Upper lobe of left lung (tissue), 6 donors: ENCODE results near the gene ACTG2. TPM values are rescaled to one million over a fixed set of nuclear protein-coding genes. Genes with fewer than 3 reads are reported as not detected.

ENCODE experiments used
- ATAC-seq, 2 donors: fragments of 200-7000 bp; cut with Tn5 transposase; one replicate each; pipeline ENCODE4 v1.9.1; 2022; ENCODE audit warnings: mild to moderate bottlenecking in 2 of 2, moderate library complexity in 2 of 2; ENCODE audit not compliant: low FRiP score in 2 of 2
- DNase-seq, 2 donors: peaks; one replicate each; pipeline ENCODE4 v3.0.0-alpha.2; 2019 to 2020
- H3K27ac ChIP-seq, 4 donors: fragments of 200-600 bp; sonication (generic); one replicate each; pipeline ENCODE4 v1.5.1; 2016 to 2019
- H3K27me3 ChIP-seq, 4 donors: fragments of 200-600 bp; sonication (generic); one replicate each; pipeline ENCODE4 v1.5.1; 2017 to 2019
- H3K36me3 ChIP-seq, 4 donors: fragments of 200-600 bp; sonication (generic); one replicate each; pipeline ENCODE4 v1.5.1; 2016 to 2019
- H3K4me1 ChIP-seq, 4 donors: fragments of 200-600 bp; sonication (generic); one replicate each; pipeline ENCODE4 v1.5.1; 2018 to 2019
- H3K4me3 ChIP-seq, 4 donors: fragments of 200-600 bp; sonication (generic); one replicate each; pipeline ENCODE4 v1.5.1; 2017 to 2019; ENCODE audit warnings: mild to moderate bottlenecking in 2 of 4, moderate library complexity in 1 of 4
- H3K9me3 ChIP-seq, 4 donors: fragments of 200-600 bp; sonication (generic); one replicate each; pipeline ENCODE4 v1.5.1; 2018 to 2019
- EP300 ChIP-seq, 4 donors: sonication (generic); formaldehyde crosslinking; IDR thresholded peaks; one replicate each; pipeline ENCODE4 v1.5.1; 2017; ENCODE audit warnings: antibody characterized with exemption in 4 of 4, control low read depth in 2 of 4
- POLR2A ChIP-seq, 4 donors: fragments of 450-650 bp; IDR thresholded peaks; one replicate each; pipeline ENCODE4 v1.5.1; 2016 to 2017; ENCODE audit warnings: antibody characterized with exemption in 4 of 4, mild to moderate bottlenecking in 2 of 4
- POLR2AphosphoS5 ChIP-seq, 2 donors: sonication (generic); formaldehyde crosslinking; IDR thresholded peaks; one replicate each; pipeline ENCODE4 v1.5.1; 2017; ENCODE audit warnings: antibody characterized with exemption in 2 of 2
- WGBS, 2 donors: methylation state at CpG; one replicate each; pipeline ENCODE4 v1.1.5; 2017 to 2018; 5-methylcytosine and 5-hydroxymethylcytosine counted together
- total RNA-seq, 6 donors: library from RNA; depleted of rRNA in 4 of 6; stranded (reverse); fragments of >200 nt in 4 of 6; gene quantifications; one replicate each; pipeline versions ENCODE4 v1.1.0 to v1.2.1, GENCODE V29; 2016 to 2021
- TF ChIP-seq, protein P1 (sequence below), 6 experiments: fragments of 450-650 bp in 4 of 6; fragments of 200-600 bp in 2 of 6; sonication (generic) in 2 of 6; IDR thresholded peaks; one replicate each; pipeline ENCODE4 v1.5.1; 2016 to 2019; ENCODE audit warnings: antibody characterized with exemption in 6 of 6
- donor health status: DM: no; HTN: no; CAD: no; lungs with moderate emphysema.
- donor health status: DM: no; HTN: yes; CAD: no; lungs with severe emphysema.

Gene ACTG2
- total RNA-seq, 6 donors from 2014 or later, result 10.8 to 65.3 (median 27.2) TPM

DNA sequence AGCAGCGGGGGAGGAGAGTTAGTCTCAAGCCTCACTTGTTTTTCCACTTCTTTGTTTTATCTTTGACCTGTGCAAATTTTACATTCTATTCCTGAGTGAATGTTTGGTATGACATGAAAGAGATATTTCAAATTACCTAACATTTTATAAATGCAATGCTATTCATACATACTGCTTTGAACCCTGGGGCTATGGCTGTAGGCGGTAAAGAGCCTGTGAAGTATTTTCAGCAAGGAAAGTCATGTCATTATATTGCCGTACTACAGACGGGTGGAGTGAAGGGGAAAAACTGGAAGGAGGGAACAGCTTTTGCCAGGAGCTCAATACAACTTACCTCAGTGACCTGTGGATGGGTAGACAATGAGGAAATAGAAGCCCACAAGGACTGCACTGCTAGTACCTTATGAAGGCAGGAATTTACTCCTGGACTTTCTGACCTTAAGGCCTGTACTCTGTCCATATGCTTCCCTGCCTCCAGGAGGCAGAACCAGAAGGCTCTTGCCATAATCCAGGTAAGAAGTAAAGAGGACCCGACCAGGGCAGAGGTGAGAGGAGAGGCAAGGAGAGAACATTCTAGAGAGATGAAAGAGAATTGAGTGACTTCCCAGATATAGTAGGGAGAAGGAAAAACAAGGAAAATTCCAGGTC is 63.5 kb downstream of the ACTG2 start:
- DNase-seq (no peak), ATAC-seq (no peak)
- H3K36me3 ChIP-seq, result peaks cover 0 to 95% (median 37%) of the 10 kb centered on the region in 4 donors
- no peaks in the 10 kb centered on the region for H3K27me3 ChIP-seq
- WGBS, 2 donors, result 81 to 85% methylated on average over 5 of the region's 5 CpGs
- no peak overlapping the region for H3K4me3 ChIP-seq
- peak overlapping the region in 1 of 4 donors; percentile 12 for H3K27ac ChIP-seq
- peaks cover 4 to 16% (median 14%) of the 10 kb centered on the region in 4 donors for H3K4me1 ChIP-seq
- TF ChIP-seq POLR2AphosphoS5 (IDR thresholded peaks at IDR 0.05) (no peak), EP300 (IDR thresholded peaks at IDR 0.05) (no peak)
- H3K9me3 ChIP-seq, result no peaks in the 10 kb centered on the region

DNA sequence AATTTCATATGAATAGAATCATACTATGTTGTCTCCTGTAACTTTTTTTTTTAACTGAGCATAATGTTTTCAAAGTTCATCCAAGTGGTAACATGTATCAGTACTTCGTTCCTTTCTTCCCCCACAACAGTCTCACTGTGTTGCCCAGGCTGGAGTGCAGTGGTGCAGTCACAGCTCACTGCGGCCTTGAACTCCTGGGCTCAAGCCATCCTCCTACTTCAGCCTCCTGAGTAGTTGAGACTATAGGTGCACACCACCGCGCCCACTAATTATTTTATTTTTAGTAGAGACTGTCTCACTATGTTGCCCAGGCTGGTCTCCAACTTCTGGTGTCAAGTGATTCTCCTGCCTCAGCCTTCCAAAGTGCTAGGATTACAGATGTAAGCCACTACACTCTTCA is 68.5 kb downstream of the ACTG2 start:
- 89 to 97% methylated on average over 4 of the region's 4 CpGs for WGBS, 2 donors
- DNase-seq, result no peak
- peaks cover 0 to 5% (median 0%) of the 10 kb centered on the region in 4 donors for H3K9me3 ChIP-seq
- H3K27ac ChIP-seq, result no peak overlapping the region
- peaks cover 0 to 48% (median 19%) of the 10 kb centered on the region in 4 donors for H3K36me3 ChIP-seq
- H3K27me3 ChIP-seq, result no peaks in the 10 kb centered on the region
- no peaks in the 10 kb centered on the region for H3K4me1 ChIP-seq
- H3K4me3 ChIP-seq, result no peak overlapping the region
- TF ChIP-seq POLR2AphosphoS5 (IDR thresholded peaks at IDR 0.05), result no peak
- TF ChIP-seq POLR2A (IDR thresholded peaks at IDR 0.05), result no peak
- no peak for TF ChIP-seq EP300 (IDR thresholded peaks at IDR 0.05)
- TF ChIP-seq, protein P1, sequence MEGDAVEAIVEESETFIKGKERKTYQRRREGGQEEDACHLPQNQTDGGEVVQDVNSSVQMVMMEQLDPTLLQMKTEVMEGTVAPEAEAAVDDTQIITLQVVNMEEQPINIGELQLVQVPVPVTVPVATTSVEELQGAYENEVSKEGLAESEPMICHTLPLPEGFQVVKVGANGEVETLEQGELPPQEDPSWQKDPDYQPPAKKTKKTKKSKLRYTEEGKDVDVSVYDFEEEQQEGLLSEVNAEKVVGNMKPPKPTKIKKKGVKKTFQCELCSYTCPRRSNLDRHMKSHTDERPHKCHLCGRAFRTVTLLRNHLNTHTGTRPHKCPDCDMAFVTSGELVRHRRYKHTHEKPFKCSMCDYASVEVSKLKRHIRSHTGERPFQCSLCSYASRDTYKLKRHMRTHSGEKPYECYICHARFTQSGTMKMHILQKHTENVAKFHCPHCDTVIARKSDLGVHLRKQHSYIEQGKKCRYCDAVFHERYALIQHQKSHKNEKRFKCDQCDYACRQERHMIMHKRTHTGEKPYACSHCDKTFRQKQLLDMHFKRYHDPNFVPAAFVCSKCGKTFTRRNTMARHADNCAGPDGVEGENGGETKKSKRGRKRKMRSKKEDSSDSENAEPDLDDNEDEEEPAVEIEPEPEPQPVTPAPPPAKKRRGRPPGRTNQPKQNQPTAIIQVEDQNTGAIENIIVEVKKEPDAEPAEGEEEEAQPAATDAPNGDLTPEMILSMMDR (IDR thresholded peaks at IDR 0.05), result no peak
- ATAC-seq, result no peak

DNA sequence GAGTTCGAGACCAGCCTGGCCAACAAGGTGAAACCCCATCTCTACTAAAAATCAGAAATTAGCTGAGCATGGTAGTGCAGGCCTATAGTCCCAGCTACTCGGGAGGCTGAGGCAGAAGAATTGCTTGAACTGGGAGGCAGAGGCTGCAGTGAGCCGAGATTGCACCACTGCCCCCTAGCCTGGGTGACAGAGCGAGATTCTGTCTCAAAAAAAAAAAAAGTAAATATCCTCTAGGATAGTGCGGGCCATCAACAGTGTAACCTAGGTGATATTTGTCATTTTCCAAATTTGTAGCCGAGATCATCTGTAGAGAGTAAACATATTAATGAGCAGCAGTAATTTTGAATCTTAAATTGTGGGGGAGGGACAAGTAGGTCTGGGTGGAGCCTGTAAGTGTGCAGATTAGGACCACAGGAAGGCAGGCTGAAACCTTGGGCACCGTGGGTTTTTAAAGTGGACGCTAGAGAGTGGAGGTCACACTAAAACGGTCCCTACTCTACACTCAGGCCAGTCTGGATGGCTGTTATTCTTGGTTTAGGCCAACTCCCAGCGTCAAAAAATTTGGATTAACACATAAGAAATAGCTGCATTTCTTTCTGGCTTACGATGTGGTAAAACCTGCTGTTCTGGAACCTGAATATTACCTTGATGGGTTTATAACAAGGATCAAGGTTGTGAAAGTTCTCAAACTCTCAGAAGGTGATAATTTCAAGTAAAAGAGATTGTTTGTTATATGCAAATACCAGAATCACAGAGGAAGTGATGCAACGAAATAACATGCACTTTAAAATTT is 69.2 kb downstream of the ACTG2 start:
- TF ChIP-seq, protein P1 (IDR thresholded peaks at IDR 0.05), result no peak
- TF ChIP-seq EP300 (IDR thresholded peaks at IDR 0.05) (no peak), POLR2A (IDR thresholded peaks at IDR 0.05) (no peak), POLR2AphosphoS5 (IDR thresholded peaks at IDR 0.05) (no peak)
- no peaks in the 10 kb centered on the region for H3K4me1 ChIP-seq
- 73 to 83% methylated on average over 12 of the region's 12 CpGs for WGBS, 2 donors
- no peak for ATAC-seq
- no peak for DNase-seq
- H3K36me3 ChIP-seq, result peaks cover 0 to 41% (median 19%) of the 10 kb centered on the region in 4 donors
- no peak overlapping the region for H3K27ac ChIP-seq
- no peaks in the 10 kb centered on the region for H3K27me3 ChIP-seq
- no peak overlapping the region for H3K4me3 ChIP-seq
- peaks cover 0 to 5% (median 0%) of the 10 kb centered on the region in 4 donors for H3K9me3 ChIP-seq

DNA sequence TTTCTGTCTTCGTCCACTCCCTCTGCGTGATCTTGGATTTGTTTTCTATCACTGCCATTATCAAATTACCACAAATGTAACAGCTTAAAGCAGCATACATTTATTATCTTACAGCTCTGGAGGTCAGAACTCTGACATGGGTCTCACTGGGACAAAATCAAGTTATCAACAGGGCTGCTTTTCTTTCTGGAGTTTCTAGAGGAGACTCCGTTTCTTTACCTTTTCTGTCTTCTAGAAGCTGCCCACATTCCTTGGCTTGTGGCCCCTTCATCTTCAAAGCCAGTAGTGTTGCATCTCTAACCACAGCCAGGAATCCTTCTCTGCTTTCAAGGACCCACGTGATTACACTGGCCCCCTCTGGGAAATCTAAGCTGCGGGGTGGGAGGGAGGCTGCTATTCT is 70.0 kb downstream of the ACTG2 start:
- no peaks in the 10 kb centered on the region for H3K27me3 ChIP-seq
- TF ChIP-seq EP300 (IDR thresholded peaks at IDR 0.05) (no peak), POLR2AphosphoS5 (IDR thresholded peaks at IDR 0.05) (no peak), POLR2A (IDR thresholded peaks at IDR 0.05) (no peak)
- TF ChIP-seq, protein P1 (IDR thresholded peaks at IDR 0.05), result no peak
- no peak overlapping the region for H3K4me3 ChIP-seq
- no peak overlapping the region for H3K27ac ChIP-seq
- no peaks in the 10 kb centered on the region for H3K4me1 ChIP-seq
- ATAC-seq, result no peak
- peaks cover 0 to 5% (median 0%) of the 10 kb centered on the region in 4 donors for H3K9me3 ChIP-seq
- DNase-seq, result no peak
- H3K36me3 ChIP-seq, result peaks cover 0 to 33% (median 16%) of the 10 kb centered on the region in 4 donors
- WGBS, 2 donors, result 59 to 77% methylated on average over 5 of the region's 5 CpGs

DNA sequence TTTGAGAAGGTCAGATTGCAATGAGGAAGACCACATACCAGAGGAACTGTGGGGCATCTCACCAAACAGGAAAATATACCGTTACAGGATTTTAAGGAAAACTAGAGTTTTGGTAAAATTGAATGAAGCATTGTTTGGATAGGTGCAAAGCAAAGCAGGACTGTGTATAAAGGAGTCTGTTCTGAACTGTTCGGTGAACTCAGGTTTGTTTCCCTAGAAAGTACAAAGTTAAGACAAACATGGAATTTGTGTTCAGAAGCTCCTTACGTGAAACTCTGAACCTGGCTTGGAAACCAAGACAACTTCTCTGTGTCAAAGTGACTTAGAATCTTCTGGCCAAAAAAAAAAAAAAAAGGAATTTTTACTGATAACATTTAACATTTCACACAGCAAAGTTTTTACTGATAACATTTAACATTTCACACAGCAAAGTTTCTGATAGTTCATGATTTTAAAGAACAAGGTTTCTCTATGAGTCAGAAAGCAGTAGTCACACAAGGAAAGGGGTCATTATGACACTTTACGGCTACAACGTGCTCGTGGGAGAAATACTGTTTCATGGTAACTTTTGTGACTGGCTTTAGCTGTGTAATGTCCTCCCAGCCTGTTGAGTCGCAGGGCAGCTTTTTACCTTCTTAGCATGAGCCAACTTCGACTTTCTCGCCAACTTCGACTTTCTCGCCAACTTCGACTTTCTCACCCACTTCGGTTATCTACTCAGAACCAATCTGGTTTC is 70.7 kb downstream of the ACTG2 start:
- Histone ChIP-seq H3K4me3 (no peak overlapping the region), H3K4me1 (no peaks in the 10 kb centered on the region), H3K27ac (no peak overlapping the region), H3K36me3 (peaks cover 0 to 25% (median 10%) of the 10 kb centered on the region in 4 donors), H3K27me3 (no peaks in the 10 kb centered on the region), H3K9me3 (peaks cover 0 to 5% (median 0%) of the 10 kb centered on the region in 4 donors)
- TF ChIP-seq POLR2A (IDR thresholded peaks at IDR 0.05) (no peak), EP300 (IDR thresholded peaks at IDR 0.05) (no peak), POLR2AphosphoS5 (IDR thresholded peaks at IDR 0.05) (no peak)
- TF ChIP-seq, protein P1 (IDR thresholded peaks at IDR 0.05), result no peak
- DNase-seq, result no peak
- no peak for ATAC-seq
- WGBS, 2 donors, result 86 to 88% methylated on average over 13 of the region's 13 CpGs
